ENCODE results near the gene GRID1.

DNA sequence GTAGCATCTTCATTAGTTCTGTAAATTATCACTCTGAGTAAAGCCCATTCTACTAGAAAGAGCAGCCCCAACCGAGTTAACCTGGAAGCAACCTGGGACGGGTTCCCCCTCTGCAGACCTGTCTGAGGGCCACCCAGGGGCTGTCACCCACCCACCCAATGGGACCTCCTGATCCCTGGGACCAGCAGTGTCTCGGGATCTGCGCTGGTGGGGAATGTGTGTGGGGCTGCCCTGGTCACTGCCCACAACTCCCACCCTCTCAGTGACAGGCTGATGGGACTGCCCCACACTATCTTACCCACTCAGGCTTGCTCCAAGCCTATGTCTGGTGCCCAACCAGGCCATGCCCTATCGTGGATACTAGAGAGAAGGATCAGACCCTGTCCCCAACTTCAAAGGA lies 215.0 kb downstream of the GRID1 start:
- TF ChIP-seq NCOA2 (IDR thresholded peaks at IDR 0.05; ENCODE audit: partially characterized antibody in 2 of 2): no peak
- TF ChIP-seq ZBTB33 (CRISPR knock-in tag; IDR thresholded peaks at IDR 0.05): no peak
- TF ChIP-seq, protein P1, sequence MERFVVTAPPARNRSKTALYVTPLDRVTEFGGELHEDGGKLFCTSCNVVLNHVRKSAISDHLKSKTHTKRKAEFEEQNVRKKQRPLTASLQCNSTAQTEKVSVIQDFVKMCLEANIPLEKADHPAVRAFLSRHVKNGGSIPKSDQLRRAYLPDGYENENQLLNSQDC (CRISPR knock-in tag; IDR thresholded peaks at IDR 0.05): no peak
- TF ChIP-seq PRDM10 (IDR thresholded peaks at IDR 0.05; ENCODE audit: partially characterized antibody): no peak
- no peak for TF ChIP-seq EZH2 (IDR thresholded peaks at IDR 0.05; ENCODE audit: borderline replicate concordance, low read depth, low read length)
- no peak for TF ChIP-seq MLX (CRISPR knock-in tag; conservative IDR thresholded peaks at IDR 0.05)
- TF ChIP-seq HDAC6 (IDR thresholded peaks at IDR 0.05; ENCODE audit: low read depth, low read length): no peak
- TF ChIP-seq, protein P2, sequence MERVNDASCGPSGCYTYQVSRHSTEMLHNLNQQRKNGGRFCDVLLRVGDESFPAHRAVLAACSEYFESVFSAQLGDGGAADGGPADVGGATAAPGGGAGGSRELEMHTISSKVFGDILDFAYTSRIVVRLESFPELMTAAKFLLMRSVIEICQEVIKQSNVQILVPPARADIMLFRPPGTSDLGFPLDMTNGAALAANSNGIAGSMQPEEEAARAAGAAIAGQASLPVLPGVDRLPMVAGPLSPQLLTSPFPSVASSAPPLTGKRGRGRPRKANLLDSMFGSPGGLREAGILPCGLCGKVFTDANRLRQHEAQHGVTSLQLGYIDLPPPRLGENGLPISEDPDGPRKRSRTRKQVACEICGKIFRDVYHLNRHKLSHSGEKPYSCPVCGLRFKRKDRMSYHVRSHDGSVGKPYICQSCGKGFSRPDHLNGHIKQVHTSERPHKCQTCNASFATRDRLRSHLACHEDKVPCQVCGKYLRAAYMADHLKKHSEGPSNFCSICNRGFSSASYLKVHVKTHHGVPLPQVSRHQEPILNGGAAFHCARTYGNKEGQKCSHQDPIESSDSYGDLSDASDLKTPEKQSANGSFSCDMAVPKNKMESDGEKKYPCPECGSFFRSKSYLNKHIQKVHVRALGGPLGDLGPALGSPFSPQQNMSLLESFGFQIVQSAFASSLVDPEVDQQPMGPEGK (CRISPR knock-in tag; IDR thresholded peaks at IDR 0.05; ENCODE audit: borderline replicate concordance): no peak
- no peak for TF ChIP-seq CTCF (IDR thresholded peaks at IDR 0.05 in 2 of 3, conservative IDR thresholded peaks at IDR 0.05 in 1 of 3; ENCODE audit: insufficient read depth in 2 of 3, low read depth in 1 of 3, low read length in 3 of 3)
- TF ChIP-seq SP1 (CRISPR knock-in tag; IDR thresholded peaks at IDR 0.05): no peak
- no peak for TF ChIP-seq GABPA (tag; conservative IDR thresholded peaks at IDR 0.05; ENCODE audit: low read depth)
- no peak for TF ChIP-seq HNRNPL (IDR thresholded peaks at IDR 0.05; ENCODE audit: low read depth, low read length)
- TF ChIP-seq RAD51 (IDR thresholded peaks at IDR 0.05; ENCODE audit: borderline replicate concordance, low read depth): no peak
